ENCODE measurements around the gene SORCS1. TPM values are rescaled to one million over a fixed set of nuclear protein-coding genes. Genes with fewer than 3 reads are reported as not detected.

SORCS1 gene
- total RNA-seq, 1 experiment from 2014 or later: not detected

DNA sequence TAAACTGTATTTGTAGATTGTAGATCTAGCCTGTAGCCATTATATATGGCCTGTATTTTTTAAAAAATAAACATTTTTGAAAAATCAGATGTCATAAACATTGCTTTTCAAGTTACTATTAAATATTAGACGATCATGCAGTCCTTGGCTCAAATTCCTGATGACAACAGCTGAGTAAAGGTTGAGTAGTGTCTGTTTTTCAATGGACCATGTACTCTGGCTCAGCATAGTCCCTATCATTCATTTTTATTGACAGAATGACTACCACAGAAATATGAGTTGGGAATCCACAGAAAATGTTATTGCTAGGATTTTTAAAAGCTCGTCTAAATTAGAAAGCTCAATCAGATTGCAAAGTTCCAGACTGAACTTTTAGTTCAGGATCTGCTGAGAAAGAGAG is 145.4 kb downstream of the SORCS1 start:
- no peaks in the 10 kb centered on the region for H3K27me3 ChIP-seq (replicated peaks)
- H3K4me3 ChIP-seq: no peak overlapping the region
- H3K9me3 ChIP-seq (replicated peaks): peaks cover 11% of the 10 kb centered on the region; the same call in 1 of the 2 replicates
- no peak for DNase-seq (ENCODE audit: low read depth in 1 of 2, low spot score in 2 of 2)
- no peaks in the 10 kb centered on the region for H3K4me1 ChIP-seq (replicated peaks)
- H3K36me3 ChIP-seq: no peaks in the 10 kb centered on the region
- no peak overlapping the region for H3K27ac ChIP-seq

DNA sequence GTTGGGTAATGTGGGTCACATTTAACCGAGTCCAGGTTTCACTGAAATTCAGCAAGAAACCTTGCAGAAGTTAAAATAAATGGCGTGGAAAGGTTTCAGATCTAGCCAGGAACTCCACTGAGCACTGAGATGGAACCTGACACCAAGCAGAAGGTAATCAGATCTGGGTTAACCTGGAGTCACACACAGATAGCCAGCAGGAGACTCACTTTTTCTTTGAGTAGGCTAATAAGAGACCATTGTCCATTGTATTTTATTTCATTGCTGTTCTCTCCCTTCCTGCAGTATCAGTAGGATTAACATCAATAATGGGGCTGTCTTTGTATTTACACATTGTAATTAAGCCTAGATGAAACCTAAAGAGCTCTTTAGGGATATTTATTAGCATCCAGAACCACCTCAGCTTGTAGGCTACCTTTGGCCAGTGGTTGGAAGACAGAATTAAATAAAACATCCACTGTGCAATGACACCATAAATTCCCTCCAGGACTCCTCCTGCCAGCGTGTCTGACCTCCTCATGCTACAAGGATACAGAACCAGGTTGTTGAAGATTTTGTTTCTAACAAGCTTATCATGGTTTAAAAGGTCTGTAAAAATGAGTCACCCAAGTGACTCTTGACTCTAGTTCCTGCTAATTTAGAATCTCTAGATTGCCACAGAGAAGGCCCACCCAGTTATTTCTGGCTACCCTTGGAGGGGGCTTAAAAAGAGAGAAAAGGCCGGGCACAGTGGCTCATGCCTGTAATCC is 151.1 kb downstream of the SORCS1 start:
- no peaks in the 10 kb centered on the region for H3K36me3 ChIP-seq
- DNase-seq (ENCODE audit: low read depth in 1 of 2, low spot score in 2 of 2): no peak
- H3K27ac ChIP-seq: no peak overlapping the region
- H3K9me3 ChIP-seq (replicated peaks): peaks cover 4% of the 10 kb centered on the region; the same call in 1 of the 2 replicates
- no peak overlapping the region for H3K4me3 ChIP-seq
- no peaks in the 10 kb centered on the region for H3K4me1 ChIP-seq (replicated peaks)
- no peaks in the 10 kb centered on the region for H3K27me3 ChIP-seq (replicated peaks)

DNA sequence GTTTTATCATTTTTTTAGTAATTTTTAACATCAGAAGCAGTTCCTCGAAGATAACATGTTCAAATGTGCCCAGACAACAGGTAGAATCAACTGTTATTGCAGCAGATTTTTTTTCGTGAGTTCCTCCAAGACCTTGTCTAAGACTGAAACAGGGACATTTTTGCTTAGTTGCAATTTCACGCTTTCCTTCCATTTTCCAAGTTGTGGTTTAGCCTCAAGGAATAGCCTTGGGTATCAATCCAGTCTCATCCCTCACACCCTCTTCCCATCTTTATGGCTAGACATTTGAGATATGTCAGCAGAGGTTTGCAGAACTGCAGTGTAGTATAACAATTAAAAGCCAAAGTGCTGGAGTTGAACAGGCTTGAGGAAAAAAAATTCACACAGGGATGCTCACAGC is 152.5 kb downstream of the SORCS1 start:
- Histone ChIP-seq H3K4me1 (replicated peaks) (no peaks in the 10 kb centered on the region), H3K36me3 (no peaks in the 10 kb centered on the region), H3K27ac (no peak overlapping the region), H3K27me3 (replicated peaks) (no peaks in the 10 kb centered on the region), H3K4me3 (no peak overlapping the region), H3K9me3 (replicated peaks) (peaks cover 4% of the 10 kb centered on the region; the same call in 1 of the 2 replicates)
- DNase-seq (ENCODE audit: low read depth in 1 of 2, low spot score in 2 of 2): no peak

DNA sequence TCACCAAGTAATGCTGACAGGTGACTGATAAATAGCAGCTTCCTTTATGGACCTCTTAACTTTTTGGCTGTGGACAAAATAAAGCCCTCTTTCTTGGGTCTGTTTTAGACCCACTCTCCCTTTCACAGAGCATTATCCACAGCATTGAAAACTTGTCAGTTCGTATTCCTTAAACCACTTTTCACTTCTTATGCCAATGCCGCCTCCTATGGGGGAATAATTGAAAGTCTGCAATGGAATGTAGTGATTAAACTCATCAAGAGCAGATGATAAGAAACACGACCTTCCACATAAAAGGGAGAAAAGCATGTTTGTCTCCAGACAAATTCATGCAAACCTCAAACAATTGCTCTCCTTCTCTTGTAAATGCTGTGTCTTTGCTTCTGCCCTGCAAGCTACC is 153.4 kb downstream of the SORCS1 start:
- no peak overlapping the region for H3K27ac ChIP-seq
- H3K4me3 ChIP-seq: no peak overlapping the region
- no peak for DNase-seq (ENCODE audit: low read depth in 1 of 2, low spot score in 2 of 2)
- no peaks in the 10 kb centered on the region for H3K4me1 ChIP-seq (replicated peaks)
- H3K27me3 ChIP-seq (replicated peaks): no peaks in the 10 kb centered on the region
- peaks cover 4% of the 10 kb centered on the region; the same call in 1 of the 2 replicates for H3K9me3 ChIP-seq (replicated peaks)
- no peaks in the 10 kb centered on the region for H3K36me3 ChIP-seq

DNA sequence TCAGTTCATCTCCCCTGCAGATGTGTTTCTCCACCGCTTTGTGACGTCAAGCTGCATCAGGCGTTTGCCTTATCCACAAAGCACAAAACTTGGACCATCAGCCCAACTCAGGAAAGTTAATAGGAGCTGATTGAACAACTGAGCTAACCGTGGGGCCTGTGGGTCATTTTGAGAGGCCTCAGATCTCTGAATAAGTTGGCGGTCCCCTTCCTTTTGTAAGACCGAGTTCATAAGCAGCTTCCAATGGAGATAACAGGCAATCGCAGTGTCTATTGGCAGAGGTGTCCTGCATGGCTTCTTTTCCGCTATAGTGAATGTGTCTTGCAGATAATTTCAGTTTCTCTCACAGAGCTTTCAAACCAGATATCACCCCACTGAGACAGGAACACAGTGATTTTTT is 154.0 kb downstream of the SORCS1 start:
- DNase-seq (ENCODE audit: low read depth in 1 of 2, low spot score in 2 of 2): no peak
- Histone ChIP-seq H3K9me3 (replicated peaks) (peaks cover 4% of the 10 kb centered on the region; the same call in 1 of the 2 replicates), H3K27me3 (replicated peaks) (no peaks in the 10 kb centered on the region), H3K4me1 (replicated peaks) (no peaks in the 10 kb centered on the region), H3K4me3 (no peak overlapping the region), H3K27ac (no peak overlapping the region), H3K36me3 (no peaks in the 10 kb centered on the region)

DNA sequence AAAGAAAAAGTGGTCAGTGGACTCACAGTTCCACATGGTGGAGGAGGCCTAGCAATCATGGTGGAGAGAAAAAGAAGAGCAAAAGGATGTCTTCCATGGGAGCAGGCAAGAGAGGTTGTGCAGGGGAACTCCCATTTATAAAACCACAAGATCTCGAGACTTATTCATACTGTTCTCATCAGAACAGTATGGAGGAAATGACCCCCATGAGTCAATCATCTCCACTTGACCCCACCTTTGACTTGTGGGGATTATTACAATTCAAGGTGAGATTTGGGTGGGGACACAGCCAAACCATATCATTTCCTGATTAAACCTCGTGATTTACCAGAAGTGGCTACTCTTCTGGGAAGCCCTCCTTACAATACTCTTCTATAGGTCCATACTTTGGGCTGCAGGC is 160.1 kb downstream of the SORCS1 start:
- H3K27ac ChIP-seq: no peak overlapping the region
- 0 out of 2 replicates have a peak, but pooled peaks cover 5% of the 10 kb centered on the region for H3K9me3 ChIP-seq (replicated peaks)

DNA sequence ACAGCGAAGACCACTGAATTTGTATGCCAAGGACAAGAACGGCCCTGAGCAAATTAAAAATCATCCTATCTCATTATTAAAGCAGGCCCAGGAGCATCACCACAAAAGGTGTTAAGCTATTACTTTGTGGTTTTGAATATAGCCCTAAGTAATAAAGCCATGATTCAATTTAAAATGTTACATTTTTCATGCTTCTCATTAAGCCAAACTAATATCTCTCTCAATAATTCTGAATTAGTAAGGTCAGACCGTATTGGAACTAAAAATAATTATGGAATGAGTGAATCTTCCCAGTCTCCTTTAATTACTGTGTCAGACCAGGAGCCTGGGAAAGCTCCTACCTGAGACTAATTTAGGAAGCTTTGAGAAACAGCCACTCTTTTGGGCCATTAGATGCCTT is 162.4 kb downstream of the SORCS1 start:
- Histone ChIP-seq H3K27ac (no peak overlapping the region), H3K9me3 (replicated peaks) (0 out of 2 replicates have a peak, but pooled peaks cover 5% of the 10 kb centered on the region), H3K4me3 (no peak overlapping the region), H3K4me1 (replicated peaks) (no peaks in the 10 kb centered on the region), H3K27me3 (replicated peaks) (no peaks in the 10 kb centered on the region), H3K36me3 (no peaks in the 10 kb centered on the region)
- no peak for DNase-seq (ENCODE audit: low read depth in 1 of 2, low spot score in 2 of 2)

More for the DNA sequence above, 160.1 kb downstream of the SORCS1 start:
- Histone ChIP-seq H3K27me3 (replicated peaks) (no peaks in the 10 kb centered on the region), H3K4me3 (no peak overlapping the region), H3K4me1 (replicated peaks) (no peaks in the 10 kb centered on the region), H3K36me3 (no peaks in the 10 kb centered on the region)
- no peak for DNase-seq (ENCODE audit: low read depth in 1 of 2, low spot score in 2 of 2)

DNA sequence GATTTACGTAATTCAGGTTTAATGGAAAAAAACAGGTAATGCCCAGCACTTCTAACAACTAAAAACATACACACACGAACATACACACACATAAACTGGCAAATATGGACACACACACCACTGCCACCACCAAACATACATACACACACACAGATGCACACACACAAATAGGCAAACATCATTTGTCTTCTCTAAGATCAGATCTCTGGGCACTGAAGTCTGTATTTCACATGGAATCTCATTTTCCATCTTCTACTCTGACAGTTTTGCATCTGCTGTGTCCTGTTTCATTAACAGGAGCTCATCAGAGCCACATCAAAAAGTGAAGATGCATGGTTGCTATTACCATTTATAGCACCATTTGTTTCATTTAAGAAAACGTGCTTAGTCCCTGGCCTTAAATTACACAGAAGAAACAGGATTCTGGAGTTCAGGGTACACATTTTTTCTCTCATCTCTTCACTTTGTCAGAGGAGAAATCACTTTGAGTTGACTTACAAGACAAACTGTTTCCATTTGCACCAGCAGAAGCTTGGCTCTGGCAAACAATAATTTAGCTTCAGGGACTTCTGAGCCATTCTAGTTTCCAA is 165.3 kb downstream of the SORCS1 start:
- no peaks in the 10 kb centered on the region for H3K27me3 ChIP-seq (replicated peaks)
- H3K9me3 ChIP-seq (replicated peaks): 0 out of 2 replicates have a peak, but pooled peaks cover 5% of the 10 kb centered on the region
- H3K36me3 ChIP-seq: no peaks in the 10 kb centered on the region
- DNase-seq (ENCODE audit: low read depth in 1 of 2, low spot score in 2 of 2): no peak
- H3K4me1 ChIP-seq (replicated peaks): no peaks in the 10 kb centered on the region
- no peak overlapping the region for H3K27ac ChIP-seq
- no peak overlapping the region for H3K4me3 ChIP-seq

DNA sequence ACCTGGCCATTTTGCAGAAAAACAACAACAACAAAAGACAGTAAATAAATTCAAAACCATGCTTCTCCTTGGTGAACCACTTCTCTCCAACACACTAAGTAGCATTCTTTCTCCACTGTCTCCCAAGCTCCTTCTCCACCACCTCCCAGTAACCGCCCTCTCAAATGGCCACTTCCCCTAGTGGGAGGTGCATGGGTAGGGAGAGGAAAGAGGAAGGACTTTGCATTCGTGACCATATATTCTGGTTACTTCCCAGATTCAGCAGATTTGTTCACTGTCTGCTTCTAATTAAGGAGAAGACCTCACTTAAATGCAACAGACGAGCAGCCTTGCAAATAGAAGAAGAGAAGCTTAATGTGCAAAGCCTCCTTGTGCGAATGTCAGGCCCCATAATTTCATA is 166.8 kb downstream of the SORCS1 start:
- H3K4me3 ChIP-seq: no peak overlapping the region
- no peaks in the 10 kb centered on the region for H3K36me3 ChIP-seq
- no peak for DNase-seq (ENCODE audit: low read depth in 1 of 2, low spot score in 2 of 2)

DNA sequence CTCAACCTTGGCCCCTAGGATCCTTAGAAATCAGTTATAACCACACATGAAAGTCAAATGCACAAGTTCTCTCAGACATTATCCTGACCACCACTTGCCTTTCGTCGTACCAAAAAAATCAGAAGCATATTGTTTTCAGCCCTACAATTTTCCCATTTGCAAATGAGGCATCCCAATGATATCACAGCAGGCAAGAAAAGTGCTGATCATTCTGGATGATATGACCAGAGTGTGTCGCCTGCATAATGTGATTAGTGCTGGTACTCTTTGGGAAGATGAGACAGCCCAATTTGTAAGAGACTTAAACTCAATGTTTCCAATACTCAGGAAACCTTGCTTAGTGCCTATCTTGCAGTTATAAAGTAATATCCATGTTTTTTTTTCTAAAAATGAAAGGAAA is 168.0 kb downstream of the SORCS1 start:
- H3K27ac ChIP-seq: no peak overlapping the region
- H3K36me3 ChIP-seq: no peaks in the 10 kb centered on the region
- H3K27me3 ChIP-seq (replicated peaks): no peaks in the 10 kb centered on the region
- no peaks in the 10 kb centered on the region for H3K4me1 ChIP-seq (replicated peaks)
- no peak for DNase-seq (ENCODE audit: low read depth in 1 of 2, low spot score in 2 of 2)
- H3K4me3 ChIP-seq: no peak overlapping the region
- no peaks in the 10 kb centered on the region for H3K9me3 ChIP-seq (replicated peaks)

More for the DNA sequence above, 166.8 kb downstream of the SORCS1 start:
- no peak overlapping the region for H3K27ac ChIP-seq
- no peaks in the 10 kb centered on the region for H3K4me1 ChIP-seq (replicated peaks)
- 0 out of 2 replicates have a peak, but pooled peaks cover 4% of the 10 kb centered on the region for H3K9me3 ChIP-seq (replicated peaks)
- H3K27me3 ChIP-seq (replicated peaks): no peaks in the 10 kb centered on the region

DNA sequence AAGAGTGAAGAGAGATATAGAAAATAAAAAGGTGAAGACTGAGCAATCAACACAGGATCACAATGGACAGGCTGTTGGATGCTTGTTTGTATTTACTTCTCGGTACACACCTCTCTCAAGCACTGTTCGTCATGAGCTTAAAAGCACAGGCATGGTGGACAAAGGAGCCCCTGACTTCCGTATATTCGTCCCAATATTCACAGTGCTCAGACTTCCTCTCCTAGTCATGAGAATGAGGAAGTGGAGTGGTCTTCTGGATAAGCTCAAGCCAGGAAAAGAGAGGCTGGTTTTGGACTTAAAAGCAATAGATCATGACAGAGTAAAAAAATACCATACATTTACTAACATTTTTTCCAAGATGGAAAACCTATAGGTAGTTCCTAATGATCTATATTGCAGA is 172.5 kb downstream of the SORCS1 start:
- H3K27ac ChIP-seq: no peak overlapping the region
- H3K27me3 ChIP-seq (replicated peaks): no peaks in the 10 kb centered on the region
- no peaks in the 10 kb centered on the region for H3K36me3 ChIP-seq
- H3K4me3 ChIP-seq: no peak overlapping the region
- H3K9me3 ChIP-seq (replicated peaks): no peaks in the 10 kb centered on the region
- H3K4me1 ChIP-seq (replicated peaks): no peaks in the 10 kb centered on the region
- DNase-seq (ENCODE audit: low read depth in 1 of 2, low spot score in 2 of 2): no peak

DNA sequence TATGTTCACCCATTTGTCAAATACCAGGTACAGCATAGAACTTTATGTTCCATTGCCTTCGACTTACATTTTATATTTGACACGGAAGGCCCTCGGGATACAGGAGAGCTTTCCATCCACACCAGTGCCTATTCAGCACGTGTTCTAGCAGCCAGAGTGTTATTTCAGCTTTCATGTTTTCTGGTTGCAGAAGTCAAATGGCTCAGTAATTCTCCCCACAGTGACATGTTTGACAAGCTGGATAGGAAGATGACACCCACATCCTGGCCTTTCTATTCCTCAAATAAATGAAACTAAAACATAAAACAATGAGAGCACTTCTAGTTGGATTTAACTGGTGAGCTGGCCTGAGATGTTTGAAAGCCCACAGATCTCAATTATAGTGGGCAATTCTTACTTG is 173.4 kb downstream of the SORCS1 start:
- no peaks in the 10 kb centered on the region for H3K36me3 ChIP-seq
- no peak overlapping the region for H3K4me3 ChIP-seq
- H3K27ac ChIP-seq: no peak overlapping the region
- no peaks in the 10 kb centered on the region for H3K4me1 ChIP-seq (replicated peaks)
- no peak for DNase-seq (ENCODE audit: low read depth in 1 of 2, low spot score in 2 of 2)
- no peaks in the 10 kb centered on the region for H3K27me3 ChIP-seq (replicated peaks)
- H3K9me3 ChIP-seq (replicated peaks): no peaks in the 10 kb centered on the region

DNA sequence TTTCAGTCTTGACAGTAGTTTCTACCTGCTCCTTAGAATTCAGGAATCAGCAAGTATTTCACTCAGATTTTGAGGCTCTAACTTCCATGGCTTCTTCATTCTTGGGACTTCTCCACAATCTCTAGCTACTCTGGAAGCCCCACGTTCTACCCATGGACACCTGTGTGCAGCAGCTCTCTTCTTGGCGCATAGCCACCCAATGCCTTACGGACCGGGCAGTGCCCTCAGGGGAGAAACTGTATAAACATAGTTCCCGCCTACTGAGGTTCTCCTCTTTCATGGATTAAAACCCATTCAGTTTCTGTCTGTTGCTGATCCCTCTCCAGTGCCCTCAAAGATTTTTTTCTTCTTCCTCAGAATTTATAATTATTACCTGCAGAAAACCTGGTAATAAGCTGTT is 177.1 kb downstream of the SORCS1 start:
- H3K27ac ChIP-seq: no peak overlapping the region
- no peak for DNase-seq (ENCODE audit: low read depth in 1 of 2, low spot score in 2 of 2)
- no peak overlapping the region for H3K4me3 ChIP-seq
- H3K4me1 ChIP-seq (replicated peaks): no peaks in the 10 kb centered on the region
- H3K9me3 ChIP-seq (replicated peaks): no peaks in the 10 kb centered on the region; the same call in 1 of the 2 replicates
- H3K27me3 ChIP-seq (replicated peaks): no peaks in the 10 kb centered on the region
- H3K36me3 ChIP-seq: no peaks in the 10 kb centered on the region

DNA sequence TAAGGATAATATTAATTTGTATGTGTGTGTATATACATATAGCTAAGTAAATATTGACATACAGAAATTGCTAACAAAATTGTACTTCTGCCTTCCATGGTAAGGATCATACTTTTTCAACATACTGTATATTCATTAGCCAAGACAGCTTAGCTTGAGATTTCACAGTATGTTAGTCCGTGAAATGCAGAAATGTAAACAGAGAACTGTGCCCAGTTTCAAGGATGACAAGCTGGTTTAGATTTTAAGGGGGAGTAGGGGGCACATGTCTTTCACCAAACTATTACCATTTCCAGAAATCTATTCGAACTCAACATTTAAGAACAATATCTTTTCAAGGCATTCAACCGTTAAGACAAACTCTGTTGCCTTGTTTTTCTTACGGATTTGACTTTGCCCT is 182.2 kb downstream of the SORCS1 start:
- Histone ChIP-seq H3K36me3 (no peaks in the 10 kb centered on the region), H3K4me3 (no peak overlapping the region), H3K27me3 (replicated peaks) (no peaks in the 10 kb centered on the region), H3K27ac (no peak overlapping the region), H3K9me3 (replicated peaks) (no peaks in the 10 kb centered on the region; the same call in 1 of the 2 replicates), H3K4me1 (replicated peaks) (no peaks in the 10 kb centered on the region)
- no peak for DNase-seq (ENCODE audit: low read depth in 1 of 2, low spot score in 2 of 2)

Measured in SJSA1 (cell line).